GM04504 (cell line): ENCODE results near the gene VWA8.

Source experiments
- DNase-seq: peaks from one replicate; pipeline ENCODE4 v3.0.0-alpha.2; 2012; ENCODE audit warnings: low read depth

The VWA8 gene

DNA sequence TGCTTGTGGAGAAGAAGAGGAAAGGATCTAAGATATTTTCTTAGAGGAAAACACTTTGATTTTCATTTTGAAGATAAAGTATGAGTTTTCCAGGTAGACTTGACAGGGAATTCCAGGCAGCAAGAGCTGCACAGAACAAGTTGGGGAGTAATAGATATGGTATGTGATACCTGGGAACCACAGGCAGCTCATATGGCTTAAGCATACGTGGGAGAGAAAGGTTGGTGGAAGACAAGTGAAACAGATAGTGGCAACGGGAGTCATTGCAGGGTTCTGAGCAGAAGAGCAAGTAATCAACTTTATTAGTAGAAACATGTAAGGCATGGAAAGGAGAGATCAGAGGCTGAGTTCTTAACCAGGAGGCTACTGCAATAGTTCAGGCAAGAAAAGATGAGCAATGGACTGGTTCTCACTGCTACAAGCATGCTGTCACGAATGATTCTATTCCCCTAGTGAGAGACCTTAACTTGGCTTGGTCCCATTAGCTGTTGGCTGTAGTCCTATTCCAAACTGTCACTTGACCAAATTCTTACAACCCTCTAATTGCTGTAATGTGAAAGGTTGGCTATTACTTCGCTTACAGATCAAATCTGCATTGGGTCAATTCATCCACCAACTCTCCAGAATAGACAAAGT, 217.9 kb downstream of the VWA8 start:
- no peak for DNase-seq

DNA sequence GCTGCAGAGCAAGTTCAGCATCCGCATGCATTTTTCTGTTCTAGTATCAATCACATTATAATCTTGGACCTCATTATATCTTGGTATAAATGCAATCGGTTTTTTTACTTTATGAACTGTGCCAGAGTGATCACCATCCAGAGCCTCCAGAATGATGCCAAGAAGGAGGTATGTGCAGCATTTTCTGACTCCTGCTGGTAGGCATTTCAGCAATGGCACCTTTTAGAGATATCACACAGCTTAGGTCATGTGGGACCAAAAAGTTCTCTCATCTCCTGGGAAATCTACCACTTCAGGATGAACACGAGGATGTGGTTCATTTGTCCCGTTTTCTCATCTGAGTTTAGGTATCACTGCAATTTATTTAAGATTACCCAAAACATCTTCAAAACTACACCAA, 220.4 kb downstream of the VWA8 start:
- no peak for DNase-seq

- DNase-seq, result no peak
Measured at GRCh38 chr13:41722684-41723535, 238.0 kb downstream of the VWA8 start.

- no peak for DNase-seq
Measured at GRCh38 chr13:41720839-41721561, 239.9 kb downstream of the VWA8 start.

- no peak for DNase-seq
Measured at GRCh38 chr13:41716236-41716635, 244.7 kb downstream of the VWA8 start.

DNA sequence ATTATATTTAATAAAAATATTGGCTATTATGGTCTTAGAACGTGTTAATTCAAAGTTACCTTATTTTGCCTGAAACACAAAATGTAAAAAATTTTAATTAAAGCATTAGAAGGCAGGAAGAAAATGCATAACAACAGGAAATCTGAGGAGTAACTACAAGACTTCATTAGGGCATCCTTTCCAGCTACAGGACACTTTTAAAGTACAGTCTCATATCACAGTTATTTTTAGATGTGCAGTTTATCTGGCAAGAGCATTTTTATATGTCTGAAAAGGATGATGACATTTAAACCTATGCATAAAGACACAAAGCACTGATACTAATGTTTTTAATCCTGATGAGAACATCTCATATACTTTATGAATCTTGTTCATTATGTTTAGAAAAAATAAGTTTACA, 247.5 kb downstream of the VWA8 start:
- no peak for DNase-seq

- DNase-seq, result no peak
Measured at GRCh38 chr13:41710771-41711170, 250.1 kb downstream of the VWA8 start.

DNA sequence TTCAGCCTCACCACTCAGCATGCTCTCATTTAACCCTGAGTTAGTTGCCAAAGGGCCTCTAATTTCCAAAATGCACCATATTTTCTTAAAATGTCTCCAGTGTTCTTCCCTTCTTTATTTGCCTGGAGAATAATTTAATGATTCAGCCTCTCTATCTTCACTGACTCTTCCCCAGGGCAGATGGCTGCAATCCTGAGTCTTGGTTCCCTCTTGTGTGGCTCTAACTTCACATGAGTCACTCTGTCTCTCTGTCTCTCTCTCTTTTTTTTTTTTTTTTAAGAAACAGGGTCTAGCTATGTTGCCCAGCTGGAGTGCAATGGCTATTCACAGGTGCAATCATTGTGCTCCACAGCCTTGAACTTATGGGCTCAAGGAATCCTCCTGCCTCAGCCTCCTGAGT, 251.4 kb downstream of the VWA8 start:
- DNase-seq, result no peak

- DNase-seq, result no peak
Measured at GRCh38 chr13:41708713-41709112, 252.2 kb downstream of the VWA8 start.

DNA sequence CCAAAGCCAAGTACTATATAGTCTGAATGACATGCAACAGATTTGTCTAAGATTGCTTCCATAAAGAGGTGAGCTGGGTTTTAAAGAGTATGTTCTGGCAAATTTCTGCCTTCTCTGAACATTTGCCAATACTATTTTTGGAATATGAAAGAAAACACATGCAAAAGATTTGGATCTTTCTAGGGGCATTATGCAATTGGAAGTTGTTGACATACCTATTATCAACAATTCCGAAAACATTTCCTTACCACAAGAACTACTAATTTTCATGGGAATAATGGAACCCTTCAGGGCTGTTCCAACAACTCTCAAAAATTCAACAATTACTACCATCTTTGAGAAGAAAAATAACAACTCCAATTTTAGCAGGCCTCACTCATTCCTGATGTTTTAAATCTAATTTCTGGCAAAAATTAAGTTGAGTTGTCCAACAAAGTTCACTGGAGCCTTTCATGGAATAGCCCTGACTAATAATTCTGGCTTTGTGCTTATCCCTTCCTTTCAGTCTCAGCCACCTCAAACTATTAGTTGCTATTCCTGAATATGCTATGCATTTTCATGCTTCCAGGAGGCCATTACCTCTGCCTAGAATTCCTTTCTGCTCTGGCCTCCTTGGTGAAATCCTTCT, 253.6 kb downstream of the VWA8 start:
- no peak for DNase-seq

- no peak for DNase-seq
Measured at GRCh38 chr13:41706152-41706551, 254.8 kb downstream of the VWA8 start.

DNA sequence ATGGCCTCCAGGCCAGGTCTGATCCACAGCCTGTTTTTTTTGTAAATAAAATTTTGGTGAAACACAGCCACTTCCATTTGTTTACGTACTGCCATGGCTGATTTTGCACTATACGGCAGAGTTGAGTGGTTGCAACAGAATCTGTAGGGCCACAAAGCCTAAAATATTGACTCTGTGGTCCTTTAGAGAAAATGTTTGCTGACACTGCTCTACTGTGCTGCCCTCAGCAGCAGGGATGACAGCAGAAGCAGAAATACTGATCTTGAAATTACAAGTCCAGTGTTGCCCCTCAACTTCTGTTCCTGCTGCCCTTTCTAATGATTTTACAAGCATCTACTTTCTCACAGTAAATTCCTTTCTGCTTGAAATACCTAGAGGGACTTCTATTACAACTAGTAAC, 258.4 kb downstream of the VWA8 start:
- DNase-seq, result no peak

DNA sequence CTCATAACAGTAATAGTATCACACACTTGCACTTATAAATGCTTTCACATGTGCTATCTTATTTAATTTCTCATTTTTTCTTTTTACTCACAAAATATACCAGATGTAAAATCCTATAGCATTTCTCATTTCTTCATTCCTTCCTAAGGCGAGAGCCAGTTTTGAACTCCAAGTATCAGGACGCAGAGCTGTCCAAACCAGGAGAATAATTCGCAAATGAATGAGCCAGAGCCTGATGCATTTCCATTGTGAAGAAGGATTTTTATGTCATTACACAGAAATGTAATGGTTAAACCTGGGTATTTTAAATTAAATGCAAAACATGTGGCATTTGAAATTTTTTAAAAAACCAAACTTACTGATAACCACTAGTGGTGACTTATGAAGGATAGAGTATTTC, 259.2 kb downstream of the VWA8 start:
- no peak for DNase-seq

DNA sequence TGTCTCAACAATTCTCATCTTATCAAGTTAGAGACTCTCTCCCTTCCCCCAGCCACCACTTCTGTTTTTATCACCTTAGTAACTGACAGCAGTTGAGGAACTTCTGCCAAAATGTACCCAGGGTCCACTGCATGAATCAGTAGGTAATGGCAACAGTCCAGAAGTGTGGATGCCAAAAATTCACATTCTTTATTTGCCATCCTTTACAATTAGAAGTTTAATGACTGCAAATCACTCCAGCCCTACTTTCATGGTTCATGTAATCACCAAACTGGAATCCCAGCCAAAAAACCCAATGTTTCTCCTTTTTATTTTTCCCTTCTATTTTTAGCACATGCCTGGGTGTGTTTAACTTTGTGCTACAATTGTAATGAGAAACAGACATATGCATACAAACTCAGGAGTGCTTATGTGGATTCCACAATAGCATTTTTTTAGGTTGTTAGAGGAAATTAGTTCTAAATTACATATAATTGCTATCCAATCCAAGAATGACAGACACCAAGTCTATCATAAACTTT, 260.1 kb downstream of the VWA8 start:
- peak; percentile 65 for DNase-seq

- no peak for DNase-seq
Measured at GRCh38 chr13:41699759-41700158, 261.1 kb downstream of the VWA8 start.

DNA sequence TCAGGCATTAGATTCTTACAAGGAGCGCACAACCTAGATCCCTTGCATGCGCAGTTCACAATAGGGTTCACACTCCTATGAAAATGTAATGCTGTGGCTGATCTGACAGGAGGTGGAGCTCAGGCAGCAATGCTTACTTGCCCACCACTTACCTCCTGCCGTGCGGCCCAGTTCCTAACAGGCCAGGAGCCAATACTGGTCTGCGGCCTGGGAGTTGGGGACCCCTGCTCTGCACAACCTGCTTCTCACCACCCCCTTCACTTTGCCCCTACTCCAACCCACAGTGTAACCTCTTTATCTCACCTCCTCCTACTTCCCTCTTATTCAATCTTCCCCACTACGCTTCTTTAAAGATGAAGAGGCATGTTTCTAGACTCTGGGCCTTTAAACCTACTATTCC, 263.3 kb downstream of the VWA8 start:
- DNase-seq, result no peak

DNA sequence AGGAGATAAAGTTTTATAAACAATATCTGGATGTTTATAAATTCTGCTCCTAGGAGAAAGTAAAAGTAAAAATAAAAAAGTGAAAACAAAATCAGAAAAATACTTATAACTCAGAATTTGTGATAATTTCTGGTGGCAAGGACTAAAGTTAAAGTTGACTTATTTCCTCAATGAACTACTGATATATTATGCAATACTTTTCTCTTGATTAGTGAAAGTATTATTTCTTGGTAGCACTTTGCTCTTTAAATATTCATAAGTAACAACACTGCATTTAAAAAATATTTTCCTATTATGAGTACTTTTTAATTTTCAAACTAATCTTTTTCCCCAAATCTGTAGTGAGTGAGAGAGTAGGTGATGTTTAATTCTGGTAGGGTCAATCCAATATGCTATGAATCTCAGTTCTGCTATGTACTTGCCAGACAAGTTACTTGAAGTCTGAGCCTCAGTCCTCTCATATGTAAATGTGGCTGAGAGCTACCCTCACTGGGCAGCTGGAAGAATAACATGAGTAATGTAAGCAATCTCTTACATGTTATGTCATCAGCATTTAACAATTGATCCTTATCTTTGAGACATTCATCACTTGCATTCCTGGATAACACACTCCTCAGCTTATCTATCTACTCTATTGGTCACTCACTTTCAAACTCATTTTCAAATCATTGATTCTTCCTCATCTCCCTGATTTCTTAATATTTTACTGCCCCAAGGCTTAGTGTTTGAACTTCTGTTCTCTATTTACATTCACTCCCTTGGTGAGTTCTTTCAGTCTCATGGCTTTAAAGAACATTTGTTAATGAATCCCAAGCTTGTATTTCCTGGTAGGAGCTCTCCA, 264.5 kb downstream of the VWA8 start:
- no peak for DNase-seq

- peak; percentile 86 for DNase-seq
Measured at GRCh38 chr13:41694545-41695301, 266.2 kb downstream of the VWA8 start.

DNA sequence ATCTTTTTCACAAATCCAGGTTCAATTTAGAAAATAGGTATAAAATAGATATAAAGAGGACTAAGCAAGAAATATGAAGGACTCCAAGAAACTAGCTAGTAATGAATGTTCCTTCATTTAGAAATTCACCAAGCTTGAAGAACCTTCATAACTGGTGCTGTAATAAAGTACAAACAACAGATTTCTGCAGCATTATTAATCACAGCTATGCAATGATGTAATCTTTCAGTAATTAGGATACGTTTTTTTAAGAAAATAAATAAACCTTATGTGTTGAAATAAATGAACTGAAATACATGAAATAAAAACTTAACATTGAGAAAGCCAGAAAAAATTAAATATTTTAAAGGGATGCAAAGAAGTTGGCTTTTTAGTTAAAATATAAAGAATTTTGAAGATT, 267.5 kb downstream of the VWA8 start:
- no peak for DNase-seq

DNA sequence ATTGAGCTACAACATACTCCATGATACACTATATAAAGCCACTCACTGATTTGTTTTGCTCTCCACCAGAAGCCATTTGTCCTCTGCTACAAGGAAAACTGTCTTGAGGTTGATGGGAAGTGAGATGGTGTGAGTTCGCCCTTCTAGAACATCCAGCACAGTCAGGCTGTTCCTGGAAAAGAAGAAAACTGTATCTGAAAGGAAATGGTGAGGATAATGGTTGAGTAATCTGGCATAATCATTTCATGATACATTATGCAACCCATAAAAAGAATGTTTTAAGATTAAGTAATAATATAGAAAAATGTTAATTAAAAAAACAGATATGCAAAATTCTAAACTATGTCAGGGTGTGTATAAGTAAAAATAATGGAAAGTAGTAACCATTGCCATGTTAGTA, 269.6 kb downstream of the VWA8 start:
- DNase-seq, result no peak

GRCh38 chr13:41682766-41683165, 278.1 kb downstream of the VWA8 start:
- DNase-seq, result no peak
